ENCODE results near the gene AHSG. TPM values are rescaled to one million over a fixed set of nuclear protein-coding genes. Genes with fewer than 3 reads are reported as not detected.

AHSG gene
- total and polyA plus RNA-seq, 10 of the 15 experiments (the other 5 are each of a cell fraction or from before 2014, with no cell fraction given), result 0.06 to 0.90 (median 0.15) TPM; not detected in 7

- 80% methylated on average over 8 of the region's 8 CpGs for WGBS (ENCODE audit: insufficient coverage, insufficient replicate concordance, low lambda C conversion rate, missing lambda C conversion rate)
- BruUV-seq (replicated peaks), result no TSS peak
- Histone ChIP-seq H3K4me2 (ENCODE audit: control insufficient read depth, insufficient read depth) (no peak overlapping the region), H4K20me1 (ENCODE audit: control insufficient read depth, insufficient read depth) (no peaks in the 10 kb centered on the region), H3K9me3 (replicated peaks; ENCODE audit: control insufficient read depth, insufficient read depth, low read length) (no peaks in the 10 kb centered on the region), H3K27ac (ENCODE audit: control insufficient read depth, insufficient read depth) (no peak overlapping the region), H3K36me3 (ENCODE audit: control insufficient read depth in 2 of 2, insufficient read depth in 2 of 2, low read length in 1 of 2) (no peaks in the 10 kb centered on the region), H3K9ac (ENCODE audit: control insufficient read depth, insufficient read depth, low read length) (no peak overlapping the region), H3K79me2 (ENCODE audit: control insufficient read depth, insufficient read depth, low read length) (no peaks in the 10 kb centered on the region), H3K4me1 (ENCODE audit: control insufficient read depth, insufficient read depth, low read length) (peaks cover 7% of the 10 kb centered on the region), H3K27me3 (replicated peaks in 1 of 2; ENCODE audit: control insufficient read depth in 2 of 2, insufficient read depth in 2 of 2, low read length in 1 of 2) (peaks cover 2 to 3% of the 10 kb centered on the region in 2 experiments; a peak in 3 of 4 replicates), H3K4me3 (no peak overlapping the region), H2AFZ (ENCODE audit: control insufficient read depth, low read depth, low read length) (no peak overlapping the region)
- ATAC-seq (no peak), FAIRE-seq (no peak), DNase-seq (ENCODE audit: low read depth, low spot score) (no peak)
- ChIA-PET CTCF (interaction anchor here (1.0 to 7.7 kb wide), 56 partner anchors 8 to 956 kb away, joined by 3 to 183 read pairs (median 6); partner anchors contain the start of genes CRYGS, DNAJB11, FETUB and TBCCD1), RAD21 (ENCODE audit: unreplicated experiment) (interaction anchor here (0.8 to 4.6 kb wide), 18 partner anchors 10 to 956 kb away, joined by 3 to 45 read pairs (median 7); no protein-coding TSS in a partner anchor), POLR2A (interaction anchor here (1.0 to 1.1 kb wide), 3 partner anchors 167 to 203 kb away, joined by 3 to 4 read pairs (median 3); partner anchors contain the start of gene EIF4A2), SMC1A (ENCODE audit: uncharacterized antibody, unreplicated experiment) (interaction anchor here (0.6 to 5.7 kb wide), 19 partner anchors 26 to 662 kb away, joined by 3 to 38 read pairs (median 4); partner anchors contain the start of gene DNAJB11)
- no peak for TF ChIP-seq TBL1XR1 (IDR thresholded peaks at IDR 0.05; ENCODE audit: low read depth, low read length)
- TF ChIP-seq TCF12 (IDR thresholded peaks at IDR 0.05; ENCODE audit: low read depth, low read length), result no peak
- no peak for TF ChIP-seq RUNX3 (IDR thresholded peaks at IDR 0.05; ENCODE audit: low read length)
- no peak for TF ChIP-seq RELA (IDR thresholded peaks at IDR 0.05; ENCODE audit: borderline replicate concordance, partially characterized antibody)
- no peak for TF ChIP-seq ZSCAN29 (IDR thresholded peaks at IDR 0.05)
- no peak for TF ChIP-seq KLF5 (IDR thresholded peaks at IDR 0.05; ENCODE audit: partially characterized antibody)
- no peak for TF ChIP-seq CTCF (IDR thresholded peaks at IDR 0.05 in 2 of 3, conservative IDR thresholded peaks at IDR 0.05 in 1 of 3; ENCODE audit: control insufficient read depth in 2 of 3, extremely low read depth in 1 of 3, insufficient read depth in 1 of 3, low read depth in 3 of 3, low read length in 3 of 3)
- TF ChIP-seq CREB1 (IDR thresholded peaks at IDR 0.05; ENCODE audit: low read depth), result no peak
- no peak for TF ChIP-seq YBX1 (IDR thresholded peaks at IDR 0.05)
- no peak for TF ChIP-seq NR2F1 (conservative IDR thresholded peaks at IDR 0.05)
- TF ChIP-seq ZBTB4 (CRISPR knock-in tag; IDR thresholded peaks at IDR 0.05), result no peak
- TF ChIP-seq EZH2 (IDR thresholded peaks at IDR 0.05; ENCODE audit: borderline replicate concordance, control insufficient read depth, low read depth, low read length), result no peak
- no peak for TF ChIP-seq POLR2A (IDR thresholded peaks at IDR 0.05; ENCODE audit: low read depth, low read length)
- no peak for TF ChIP-seq SRF (IDR thresholded peaks at IDR 0.05; ENCODE audit: low read depth in 2 of 2, low read length in 2 of 2)
- no peak for TF ChIP-seq BCL3 (IDR thresholded peaks at IDR 0.05; ENCODE audit: borderline replicate concordance, insufficient read depth, low read depth, low read length, poor library complexity, severe bottlenecking)
- TF ChIP-seq ELK1 (IDR thresholded peaks at IDR 0.05; ENCODE audit: low read depth, low read length), result no peak
- no peak for TF ChIP-seq SUZ12 (IDR thresholded peaks at IDR 0.05; ENCODE audit: unreplicated experiment)
- intact Hi-C loops (cut with micrococcal nuclease; ENCODE audit: unreplicated experiment) (loop anchor here (2.0 to 10.0 kb wide), 3 partner anchors 359 to 639 kb away; no protein-coding TSS in a partner anchor), in situ Hi-C loops (cut with MboI) (loop anchor here (5.0 kb wide), 1 partner anchor 206 kb away; no protein-coding TSS in a partner anchor)
These were observed 3.4 kb downstream of the AHSG start for GRCh38 chr3:186616299-186616617.
